Osteoblast (primary cell): ENCODE results near the gene FBXO17. TPM values are rescaled to one million over a fixed set of nuclear protein-coding genes. Genes with fewer than 3 reads are reported as not detected.

Experiments used
- DNase-seq: peaks from one replicate; pipeline ENCODE4 v3.0.0; 2011; ENCODE audit warnings: low spot score, mixed read lengths; ENCODE audit not compliant: insufficient read length; ENCODE audit errors: missing footprints
- H2AFZ ChIP-seq: 2 replicates; pipeline ENCODE4 v1.6.0; 2011; ENCODE audit warnings: mild to moderate bottlenecking, low read length
- H3K27ac ChIP-seq: 2 replicates; pipeline ENCODE4 v1.5.1; 2011; ENCODE audit warnings: mild to moderate bottlenecking, low read depth, low read length, moderate library complexity
- H3K27me3 ChIP-seq: 2 replicates; pipeline ENCODE4 v1.6.0; 2012; ENCODE audit warnings: mild to moderate bottlenecking, control low read depth, inconsistent platforms, low read length, moderate library complexity; ENCODE audit not compliant: insufficient read depth
- H3K36me3 ChIP-seq: 2 replicates; pipeline ENCODE4 v1.5.1; 2011; ENCODE audit warnings: mild to moderate bottlenecking, low read length, control low read depth, moderate library complexity; ENCODE audit not compliant: insufficient read depth
- H3K4me1 ChIP-seq: 2 replicates; pipeline ENCODE4 v1.5.1; 2011; ENCODE audit warnings: mild to moderate bottlenecking, low read length, control low read depth, moderate library complexity; ENCODE audit not compliant: insufficient read depth
- H3K4me2 ChIP-seq: 2 replicates; pipeline ENCODE4 v1.6.0; 2011; ENCODE audit warnings: mild to moderate bottlenecking, low read length; ENCODE audit not compliant: insufficient read depth
- H3K4me3 ChIP-seq: fragments of 200-600 bp; sonication (generic); 3 replicates; pipeline ENCODE4 v1.5.1; 2012; ENCODE audit warnings: mild to moderate bottlenecking, low read length, inconsistent platforms; ENCODE audit not compliant: insufficient read depth
- H3K79me2 ChIP-seq: 2 replicates; pipeline ENCODE4 v1.6.0; 2012; ENCODE audit warnings: mild to moderate bottlenecking, low read length, control low read depth, inconsistent platforms; ENCODE audit not compliant: insufficient read depth
- H3K9me3 ChIP-seq: 2 replicates; pipeline ENCODE4 v1.5.1; 2011; ENCODE audit warnings: low read depth, low read length, control low read depth
- H4K20me1 ChIP-seq: 2 replicates; pipeline ENCODE4 v1.6.0; 2012; ENCODE audit warnings: mild to moderate bottlenecking, low read length, control low read depth; ENCODE audit not compliant: insufficient read depth
- total RNA-seq: library from RNA; depleted of rRNA; stranded (reverse); fragments of >200 nt; gene quantifications from 2 replicates; pipeline ENCODE4 v1.2.3, GENCODE V29; 2012
- TF ChIP-seq, protein P1 (sequence below): IDR thresholded peaks from 2 replicates; pipeline ENCODE4 v1.5.1; 2011; ENCODE audit warnings: mild to moderate bottlenecking, low read depth, low read length, moderate library complexity; ENCODE audit errors: extremely low read depth

FBXO17 gene
- total RNA-seq, 1 donor = 40.9 TPM

DNA sequence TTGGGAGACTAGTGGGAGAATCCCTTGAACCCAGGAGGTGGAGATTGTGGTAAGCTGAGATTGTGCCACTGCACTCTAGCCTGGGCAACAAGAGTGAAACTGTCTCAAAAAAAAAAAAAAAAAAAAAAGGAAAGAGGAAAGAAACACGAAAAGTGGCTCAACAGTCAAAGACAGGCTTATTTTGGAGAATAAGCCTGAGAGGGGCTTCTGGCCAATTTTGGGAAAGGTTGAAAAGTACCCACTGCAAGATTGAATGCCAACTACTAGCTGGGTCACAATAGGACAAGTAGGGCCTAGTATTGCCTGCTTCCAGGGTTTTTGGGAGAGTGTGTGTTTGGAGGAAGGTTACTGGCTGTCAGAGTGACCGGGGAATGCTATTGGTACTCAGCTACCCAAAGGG lies 17.2 kb downstream of the FBXO17 start:
- Histone ChIP-seq H3K4me1 (peaks cover 3% of the 10 kb centered on the region), H3K79me2 (no peaks in the 10 kb centered on the region), H2AFZ (no peak overlapping the region), H3K27ac (no peak overlapping the region), H3K36me3 (peaks cover 3% of the 10 kb centered on the region), H3K9me3 (no peaks in the 10 kb centered on the region), H4K20me1 (no peaks in the 10 kb centered on the region), H3K4me2 (no peak overlapping the region), H3K27me3 (no peaks in the 10 kb centered on the region), H3K4me3 (no peak overlapping the region)
- TF ChIP-seq, protein P1, sequence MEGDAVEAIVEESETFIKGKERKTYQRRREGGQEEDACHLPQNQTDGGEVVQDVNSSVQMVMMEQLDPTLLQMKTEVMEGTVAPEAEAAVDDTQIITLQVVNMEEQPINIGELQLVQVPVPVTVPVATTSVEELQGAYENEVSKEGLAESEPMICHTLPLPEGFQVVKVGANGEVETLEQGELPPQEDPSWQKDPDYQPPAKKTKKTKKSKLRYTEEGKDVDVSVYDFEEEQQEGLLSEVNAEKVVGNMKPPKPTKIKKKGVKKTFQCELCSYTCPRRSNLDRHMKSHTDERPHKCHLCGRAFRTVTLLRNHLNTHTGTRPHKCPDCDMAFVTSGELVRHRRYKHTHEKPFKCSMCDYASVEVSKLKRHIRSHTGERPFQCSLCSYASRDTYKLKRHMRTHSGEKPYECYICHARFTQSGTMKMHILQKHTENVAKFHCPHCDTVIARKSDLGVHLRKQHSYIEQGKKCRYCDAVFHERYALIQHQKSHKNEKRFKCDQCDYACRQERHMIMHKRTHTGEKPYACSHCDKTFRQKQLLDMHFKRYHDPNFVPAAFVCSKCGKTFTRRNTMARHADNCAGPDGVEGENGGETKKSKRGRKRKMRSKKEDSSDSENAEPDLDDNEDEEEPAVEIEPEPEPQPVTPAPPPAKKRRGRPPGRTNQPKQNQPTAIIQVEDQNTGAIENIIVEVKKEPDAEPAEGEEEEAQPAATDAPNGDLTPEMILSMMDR = no peak
- no peak for DNase-seq

DNA sequence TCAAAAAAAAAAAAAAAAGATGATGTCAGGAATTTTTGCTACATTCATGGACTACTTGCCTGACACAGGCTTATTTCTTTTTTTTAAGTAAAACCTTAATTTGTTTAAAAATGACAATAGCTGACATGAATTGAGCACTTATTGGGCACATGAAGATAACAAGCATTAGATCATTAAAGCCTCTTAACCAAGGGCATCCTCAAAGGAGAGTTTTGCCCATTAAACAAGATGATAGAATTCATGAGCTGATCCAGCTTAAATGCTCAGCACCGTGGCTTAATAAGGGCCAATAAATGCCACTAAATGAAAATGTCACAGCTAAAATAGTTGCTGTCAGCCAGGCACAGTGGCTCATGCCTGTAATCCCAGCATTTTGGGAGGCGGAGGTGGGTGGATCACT lies 19.3 kb downstream of the FBXO17 start:
- H3K4me3 ChIP-seq = no peak overlapping the region
- no peaks in the 10 kb centered on the region for H3K79me2 ChIP-seq
- H3K27me3 ChIP-seq = no peaks in the 10 kb centered on the region
- no peak overlapping the region for H2AFZ ChIP-seq
- no peaks in the 10 kb centered on the region for H3K4me1 ChIP-seq
- H3K27ac ChIP-seq = no peak overlapping the region
- H3K4me2 ChIP-seq = no peak overlapping the region
- H4K20me1 ChIP-seq = no peaks in the 10 kb centered on the region
- no peaks in the 10 kb centered on the region for H3K9me3 ChIP-seq
- peaks cover 3% of the 10 kb centered on the region for H3K36me3 ChIP-seq
- DNase-seq = peak; percentile 50
- TF ChIP-seq, protein P1 = no peak

DNA sequence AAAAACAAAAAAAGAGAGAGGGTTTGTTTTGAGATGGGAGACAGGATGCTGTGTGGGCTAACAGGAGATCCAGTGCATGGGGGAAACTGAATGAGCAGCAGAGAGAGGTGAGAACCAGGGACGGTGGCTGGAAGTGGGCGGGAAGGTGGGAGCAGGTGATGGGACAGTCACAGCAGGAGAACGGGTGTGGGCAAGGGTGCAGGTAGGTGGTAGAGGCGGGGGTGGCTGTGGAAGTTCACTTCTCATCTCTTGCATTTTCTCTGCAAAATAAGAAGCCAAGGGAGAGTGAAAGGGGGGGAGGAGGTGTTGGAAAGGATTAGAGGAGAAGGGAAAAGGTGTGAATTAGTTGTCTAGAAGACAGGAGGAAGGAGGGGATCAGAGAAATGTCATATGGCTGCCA lies 21.9 kb downstream of the FBXO17 start:
- Histone ChIP-seq H3K4me1 (no peaks in the 10 kb centered on the region), H3K79me2 (no peaks in the 10 kb centered on the region), H2AFZ (no peak overlapping the region), H3K4me3 (no peak overlapping the region), H3K27ac (no peak overlapping the region), H4K20me1 (peaks cover 3% of the 10 kb centered on the region), H3K27me3 (no peaks in the 10 kb centered on the region), H3K9me3 (no peaks in the 10 kb centered on the region), H3K36me3 (peaks cover 3% of the 10 kb centered on the region), H3K4me2 (no peak overlapping the region)
- TF ChIP-seq, protein P1 = no peak
- DNase-seq = no peak

DNA sequence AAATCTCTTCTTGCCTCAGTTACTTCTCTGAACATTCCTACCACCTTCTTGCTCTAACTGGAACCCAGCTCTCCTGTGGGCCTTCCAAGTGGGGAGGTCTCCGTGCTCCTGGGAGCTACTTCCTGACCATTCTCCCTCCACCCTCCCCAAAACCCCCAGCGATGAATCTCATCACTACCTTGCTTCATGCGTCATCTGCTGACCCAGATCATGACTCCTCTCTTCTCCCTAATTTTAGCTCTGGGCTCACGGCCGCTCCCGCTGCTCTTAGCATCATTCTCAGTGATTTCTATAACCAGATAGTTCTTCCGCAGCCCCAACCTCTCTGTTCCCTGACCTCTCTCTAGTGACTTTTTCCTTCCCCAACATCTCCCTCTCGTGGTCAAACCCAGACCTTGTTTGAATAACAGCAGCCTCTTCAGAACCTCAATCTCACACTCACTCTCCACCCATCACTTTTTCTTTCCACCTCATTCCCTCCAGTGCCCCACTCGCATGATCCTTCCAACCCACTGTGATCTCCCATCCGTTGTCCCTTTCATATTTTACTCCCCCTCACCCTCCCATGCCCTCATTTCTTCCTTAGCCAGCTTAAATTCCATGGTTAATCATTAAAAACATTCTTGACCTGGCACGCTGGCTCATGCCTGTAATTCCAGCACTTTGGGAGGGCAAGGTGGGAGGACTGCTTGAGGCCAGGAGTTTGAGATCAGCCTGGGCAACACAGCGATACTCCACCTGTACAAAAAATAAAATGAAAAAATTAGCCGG lies 23.0 kb downstream of the FBXO17 start:
- H3K4me3 ChIP-seq = no peak overlapping the region
- H3K9me3 ChIP-seq = no peaks in the 10 kb centered on the region
- no peak overlapping the region for H3K4me2 ChIP-seq
- TF ChIP-seq, protein P1 = peak; percentile 5
- H2AFZ ChIP-seq = no peak overlapping the region
- no peaks in the 10 kb centered on the region for H3K79me2 ChIP-seq
- no peaks in the 10 kb centered on the region for H3K27me3 ChIP-seq
- no peaks in the 10 kb centered on the region for H3K4me1 ChIP-seq
- no peak overlapping the region for H3K27ac ChIP-seq
- peak; percentile 32 for DNase-seq
- peaks cover 3% of the 10 kb centered on the region for H3K36me3 ChIP-seq
- peaks cover 3% of the 10 kb centered on the region for H4K20me1 ChIP-seq
